Neural progenitor cell (in vitro differentiated cells): Measurements from ENCODE around the gene MRPL21.
A peak's percentile ranks its signal among the peaks of the same experiment; 100 is the strongest.

Source experiments
- EZH2 ChIP-seq: fragments of 200-600 bp; sonication (generic); IDR thresholded peaks from 2 replicates; pipeline ENCODE4 v1.6.1; 2017; ENCODE audit warnings: antibody characterized with exemption, mild to moderate bottlenecking, moderate library complexity
- EZH2phosphoT487 ChIP-seq: fragments of 200-600 bp; sonication (generic); IDR thresholded peaks from 2 replicates; pipeline ENCODE4 v1.6.1; 2017; ENCODE audit warnings: antibody characterized with exemption
- TF ChIP-seq, protein P1 (sequence below): fragments of 200-600 bp; sonication (generic); IDR thresholded peaks from 2 replicates; pipeline ENCODE4 v1.5.1; 2017; ENCODE audit warnings: antibody characterized with exemption, mild to moderate bottlenecking

DNA sequence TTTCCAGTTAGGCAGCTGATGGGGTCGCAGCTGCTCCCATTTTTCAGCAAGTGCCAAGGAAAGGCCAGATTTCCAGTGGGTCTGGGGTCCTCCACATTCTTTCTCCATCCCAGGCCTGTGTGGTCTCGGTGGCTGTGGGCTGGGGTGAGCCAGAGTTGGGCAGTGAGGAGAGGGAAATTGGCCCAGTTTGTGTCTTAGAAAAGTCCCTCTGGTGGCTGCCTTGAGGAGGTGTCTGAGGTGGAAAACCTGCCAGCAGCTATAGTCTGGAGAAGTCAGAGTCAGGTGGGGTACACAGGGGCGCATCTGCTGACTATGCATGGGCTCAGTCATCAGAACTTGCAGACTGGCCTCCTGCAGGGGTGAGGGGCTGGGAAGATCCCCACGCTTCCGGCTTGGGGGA is 46.6 kb upstream of the MRPL21 start:
- TF ChIP-seq EZH2phosphoT487 (no peak), EZH2 (no peak)
- TF ChIP-seq, protein P1, sequence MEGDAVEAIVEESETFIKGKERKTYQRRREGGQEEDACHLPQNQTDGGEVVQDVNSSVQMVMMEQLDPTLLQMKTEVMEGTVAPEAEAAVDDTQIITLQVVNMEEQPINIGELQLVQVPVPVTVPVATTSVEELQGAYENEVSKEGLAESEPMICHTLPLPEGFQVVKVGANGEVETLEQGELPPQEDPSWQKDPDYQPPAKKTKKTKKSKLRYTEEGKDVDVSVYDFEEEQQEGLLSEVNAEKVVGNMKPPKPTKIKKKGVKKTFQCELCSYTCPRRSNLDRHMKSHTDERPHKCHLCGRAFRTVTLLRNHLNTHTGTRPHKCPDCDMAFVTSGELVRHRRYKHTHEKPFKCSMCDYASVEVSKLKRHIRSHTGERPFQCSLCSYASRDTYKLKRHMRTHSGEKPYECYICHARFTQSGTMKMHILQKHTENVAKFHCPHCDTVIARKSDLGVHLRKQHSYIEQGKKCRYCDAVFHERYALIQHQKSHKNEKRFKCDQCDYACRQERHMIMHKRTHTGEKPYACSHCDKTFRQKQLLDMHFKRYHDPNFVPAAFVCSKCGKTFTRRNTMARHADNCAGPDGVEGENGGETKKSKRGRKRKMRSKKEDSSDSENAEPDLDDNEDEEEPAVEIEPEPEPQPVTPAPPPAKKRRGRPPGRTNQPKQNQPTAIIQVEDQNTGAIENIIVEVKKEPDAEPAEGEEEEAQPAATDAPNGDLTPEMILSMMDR = peak; percentile 63
